Stomach (tissue), 4 donors: ENCODE measurements around the gene ECE1.

Source experiments
- CTCF ChIP-seq, 7 experiments: fragments of 450-650 bp in 4 of 7; fragments of 200-600 bp in 3 of 7; sonication (generic) in 3 of 7; IDR thresholded peaks; one replicate each; pipeline ENCODE4 v1.5.1; 2016 to 2019; ENCODE audit warnings: antibody characterized with exemption in 7 of 7, control low read depth in 2 of 7, mild to moderate bottlenecking in 1 of 7
- EP300 ChIP-seq: sonication (generic); formaldehyde crosslinking; IDR thresholded peaks from one replicate; pipeline ENCODE4 v1.6.1; 2017; ENCODE audit warnings: antibody characterized with exemption

- TF ChIP-seq CTCF (IDR thresholded peaks at IDR 0.05) (no peak), EP300 (no peak)
Observed at GRCh38 chr1:21260405-21261125, 29.7 kb downstream of the ECE1 start.
